AG10803 (cell line): ENCODE data around the gene BMAL2.

Source experiments
- DNase-seq: peaks from one replicate; pipeline ENCODE4 v3.0.0; 2010; ENCODE audit warnings: low read depth
- H3K4me3 ChIP-seq: 2 replicates; pipeline ENCODE4 v1.5.1; 2011; ENCODE audit warnings: mild to moderate bottlenecking, low read length, control low read depth
- TF ChIP-seq, protein P1 (sequence below): conservative IDR thresholded peaks from 2 replicates; pipeline ENCODE4 v1.5.1; 2011; ENCODE audit warnings: mild to moderate bottlenecking, low read length, control low read depth, inconsistent platforms

BMAL2 gene

GRCh38 chr12:27343255-27344000, 10.8 kb downstream of the BMAL2 start:
- H3K4me3 ChIP-seq = no peak overlapping the region
- TF ChIP-seq, protein P1, sequence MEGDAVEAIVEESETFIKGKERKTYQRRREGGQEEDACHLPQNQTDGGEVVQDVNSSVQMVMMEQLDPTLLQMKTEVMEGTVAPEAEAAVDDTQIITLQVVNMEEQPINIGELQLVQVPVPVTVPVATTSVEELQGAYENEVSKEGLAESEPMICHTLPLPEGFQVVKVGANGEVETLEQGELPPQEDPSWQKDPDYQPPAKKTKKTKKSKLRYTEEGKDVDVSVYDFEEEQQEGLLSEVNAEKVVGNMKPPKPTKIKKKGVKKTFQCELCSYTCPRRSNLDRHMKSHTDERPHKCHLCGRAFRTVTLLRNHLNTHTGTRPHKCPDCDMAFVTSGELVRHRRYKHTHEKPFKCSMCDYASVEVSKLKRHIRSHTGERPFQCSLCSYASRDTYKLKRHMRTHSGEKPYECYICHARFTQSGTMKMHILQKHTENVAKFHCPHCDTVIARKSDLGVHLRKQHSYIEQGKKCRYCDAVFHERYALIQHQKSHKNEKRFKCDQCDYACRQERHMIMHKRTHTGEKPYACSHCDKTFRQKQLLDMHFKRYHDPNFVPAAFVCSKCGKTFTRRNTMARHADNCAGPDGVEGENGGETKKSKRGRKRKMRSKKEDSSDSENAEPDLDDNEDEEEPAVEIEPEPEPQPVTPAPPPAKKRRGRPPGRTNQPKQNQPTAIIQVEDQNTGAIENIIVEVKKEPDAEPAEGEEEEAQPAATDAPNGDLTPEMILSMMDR = no peak
- DNase-seq = peak; percentile 88

DNA sequence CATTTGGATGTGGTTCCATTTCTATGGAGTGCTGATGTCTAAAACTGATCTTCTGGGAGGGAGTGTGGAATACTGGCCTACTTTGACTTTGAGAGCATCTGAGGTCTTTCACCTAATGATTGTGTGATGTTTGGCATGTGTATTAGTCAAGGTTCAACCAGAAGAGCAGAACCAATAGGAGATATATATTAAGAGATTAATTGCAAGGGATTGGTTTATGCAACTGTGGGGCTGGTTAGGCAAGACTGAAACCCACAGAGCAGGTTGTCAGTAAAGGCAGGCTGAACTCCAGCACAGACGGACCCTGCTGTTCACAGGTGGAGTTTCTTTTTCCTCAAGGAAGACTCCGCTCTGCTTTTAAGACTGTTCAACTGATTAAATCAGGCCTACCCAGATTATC, 11.6 kb downstream of the BMAL2 start:
- TF ChIP-seq, protein P1 = no peak
- DNase-seq = no peak
- no peak overlapping the region for H3K4me3 ChIP-seq

DNA sequence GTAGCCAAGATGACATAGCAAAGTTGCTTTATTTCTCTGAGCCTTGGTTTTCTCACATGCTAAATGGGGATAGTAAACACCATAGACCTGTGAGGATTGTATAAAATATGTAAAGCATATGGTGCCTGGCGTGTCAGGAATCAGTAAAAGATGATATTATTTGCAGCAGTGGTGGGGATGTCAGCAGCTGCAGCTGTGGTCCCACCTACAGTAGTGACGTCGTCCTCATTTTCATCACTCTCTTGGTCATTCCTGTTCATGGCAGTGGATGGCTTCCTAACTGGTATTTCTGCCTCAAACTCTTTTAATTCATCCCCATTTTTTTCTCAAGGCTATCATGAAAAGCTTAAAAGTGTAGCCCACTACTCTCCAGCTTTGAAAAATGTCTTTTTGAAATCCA, 12.1 kb downstream of the BMAL2 start:
- TF ChIP-seq, protein P1 = no peak
- DNase-seq = no peak
- no peak overlapping the region for H3K4me3 ChIP-seq

DNA sequence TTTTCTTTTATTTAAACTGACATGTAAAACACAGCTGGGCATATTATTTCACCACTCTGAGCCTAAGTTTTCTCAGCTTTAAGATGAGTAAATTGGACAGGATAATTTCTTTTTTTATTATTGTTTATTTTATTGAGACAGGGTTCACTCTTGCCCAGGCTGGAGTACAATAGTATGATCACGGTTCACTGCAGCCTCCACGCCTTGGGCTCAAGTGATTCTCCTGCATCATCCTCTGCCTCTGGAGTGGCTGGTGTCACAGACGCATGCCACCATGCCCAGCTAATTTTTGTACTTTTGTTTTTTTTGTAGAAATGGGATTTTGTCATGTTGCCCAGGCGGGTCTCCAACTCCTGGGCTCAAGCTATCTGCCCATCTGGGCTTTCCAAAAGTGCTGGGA, 12.7 kb downstream of the BMAL2 start:
- H3K4me3 ChIP-seq = no peak overlapping the region
- TF ChIP-seq, protein P1 = no peak
- DNase-seq = no peak

DNA sequence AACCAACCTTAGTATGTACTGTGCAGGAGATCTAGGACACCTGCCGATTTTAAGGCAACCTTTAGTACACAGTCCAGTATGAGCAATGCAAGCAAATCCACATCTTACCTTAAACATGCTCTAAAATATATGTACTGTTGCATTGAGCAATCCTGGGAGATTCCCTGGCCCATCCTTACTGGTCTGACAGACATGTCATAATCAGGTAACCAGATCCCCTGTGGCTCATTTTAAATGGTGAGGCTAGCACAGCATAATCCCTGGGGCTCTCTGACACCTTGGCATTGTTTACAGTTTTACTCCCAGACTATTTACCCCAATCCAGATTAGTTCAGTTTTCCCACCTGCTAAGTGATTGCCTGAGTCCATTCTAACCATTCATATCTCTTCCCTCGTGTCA, 15.1 kb downstream of the BMAL2 start:
- no peak for DNase-seq
- TF ChIP-seq, protein P1 = no peak
- no peak overlapping the region for H3K4me3 ChIP-seq

GRCh38 chr12:27351476-27351875, 18.8 kb downstream of the BMAL2 start:
- DNase-seq = no peak
- TF ChIP-seq, protein P1 = no peak
- no peak overlapping the region for H3K4me3 ChIP-seq

DNA sequence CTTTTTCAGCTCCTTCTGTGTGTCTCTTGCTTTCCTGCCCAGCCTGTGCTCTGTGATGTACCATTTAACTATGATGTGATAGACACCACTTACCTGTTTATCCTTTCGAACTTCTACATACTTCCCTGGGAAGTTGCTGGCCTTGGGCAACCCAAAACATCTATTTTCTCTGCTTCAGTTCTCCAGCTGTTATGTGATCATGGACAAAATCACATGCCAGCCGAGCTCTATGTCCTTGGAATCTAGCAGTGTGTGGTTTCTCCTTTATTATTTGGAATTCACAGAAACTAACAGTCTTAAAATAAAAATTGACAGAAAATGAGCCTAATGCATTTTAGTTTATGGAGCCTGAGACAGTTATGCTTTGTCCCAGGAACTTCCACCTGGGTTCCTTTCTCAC, 22.9 kb downstream of the BMAL2 start:
- DNase-seq = no peak
- H3K4me3 ChIP-seq = no peak overlapping the region
- TF ChIP-seq, protein P1 = no peak
